Activated CD4-positive, CD25-positive, alpha-beta regulatory T cell treated with anti-CD3 and anti-CD28 coated beads, Interleukin-2, amount 50 U/mL, for 24 hours (primary cell): ENCODE data around the gene TEX9.

ENCODE experiments used
- ATAC-seq, 2 donors: fragments of 150-1000 bp; cut with Tn5 transposase; one replicate each; pipeline ENCODE4 v1.10.0; 2021; ENCODE audit warnings: mild to moderate bottlenecking in 1 of 2, moderate library complexity in 1 of 2

Gene TEX9

DNA sequence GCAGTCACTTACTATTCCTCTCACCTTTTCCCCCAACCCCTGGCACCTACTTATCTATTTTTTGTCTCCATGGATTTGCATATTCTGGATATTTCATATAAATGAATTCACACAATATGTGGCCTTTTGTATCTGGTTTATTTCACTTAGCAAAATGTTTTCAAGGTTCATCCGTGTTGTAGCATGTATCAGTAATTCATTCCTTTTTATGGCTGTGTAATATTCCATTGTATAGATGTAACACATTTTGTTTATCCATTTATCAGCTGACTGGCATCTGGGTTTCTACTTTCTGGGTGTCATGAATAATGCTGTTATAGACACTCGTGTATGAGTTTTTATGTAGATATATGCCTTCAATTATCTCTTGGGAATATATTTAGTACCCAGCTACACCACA is 93.9 kb downstream of the TEX9 start:
- ATAC-seq = no peak

DNA sequence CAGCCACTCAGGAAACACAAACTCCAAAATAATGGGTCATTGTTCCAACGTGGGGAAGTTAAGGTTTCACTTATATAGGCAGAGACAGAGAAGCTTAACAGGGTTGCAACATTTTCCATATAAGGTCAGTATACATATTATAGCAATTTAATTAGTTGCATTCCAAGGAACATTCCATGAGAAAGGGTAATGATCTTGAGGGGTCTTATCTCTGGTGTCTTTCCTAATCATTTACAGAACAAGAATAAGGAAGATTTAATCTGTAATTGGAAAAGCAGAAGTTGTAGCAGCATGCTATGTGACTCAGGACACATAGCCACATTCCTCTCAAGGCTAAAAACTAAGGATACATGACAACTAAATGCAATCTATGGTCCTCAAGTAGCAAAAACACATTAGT is 94.8 kb downstream of the TEX9 start:
- ATAC-seq = no peak

DNA sequence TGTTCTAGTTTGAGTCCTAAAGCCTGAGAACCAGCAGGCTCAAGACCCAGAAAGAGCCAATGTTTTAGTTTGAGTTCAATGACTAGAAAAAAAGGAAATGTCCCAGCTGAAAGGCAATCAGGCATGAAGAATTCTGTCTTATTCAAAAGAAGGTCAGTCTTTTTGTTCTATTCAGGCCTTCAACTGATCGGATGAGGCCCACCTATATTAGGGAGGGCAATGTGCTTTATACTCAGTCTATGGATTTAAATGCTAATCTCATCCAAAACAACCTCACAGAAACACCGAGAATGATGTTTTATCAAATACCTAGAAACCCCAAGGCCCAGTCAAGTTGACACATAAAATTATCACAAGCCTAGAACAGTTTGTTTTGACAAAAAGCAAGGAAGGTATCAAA is 95.7 kb downstream of the TEX9 start:
- ATAC-seq = no peak

DNA sequence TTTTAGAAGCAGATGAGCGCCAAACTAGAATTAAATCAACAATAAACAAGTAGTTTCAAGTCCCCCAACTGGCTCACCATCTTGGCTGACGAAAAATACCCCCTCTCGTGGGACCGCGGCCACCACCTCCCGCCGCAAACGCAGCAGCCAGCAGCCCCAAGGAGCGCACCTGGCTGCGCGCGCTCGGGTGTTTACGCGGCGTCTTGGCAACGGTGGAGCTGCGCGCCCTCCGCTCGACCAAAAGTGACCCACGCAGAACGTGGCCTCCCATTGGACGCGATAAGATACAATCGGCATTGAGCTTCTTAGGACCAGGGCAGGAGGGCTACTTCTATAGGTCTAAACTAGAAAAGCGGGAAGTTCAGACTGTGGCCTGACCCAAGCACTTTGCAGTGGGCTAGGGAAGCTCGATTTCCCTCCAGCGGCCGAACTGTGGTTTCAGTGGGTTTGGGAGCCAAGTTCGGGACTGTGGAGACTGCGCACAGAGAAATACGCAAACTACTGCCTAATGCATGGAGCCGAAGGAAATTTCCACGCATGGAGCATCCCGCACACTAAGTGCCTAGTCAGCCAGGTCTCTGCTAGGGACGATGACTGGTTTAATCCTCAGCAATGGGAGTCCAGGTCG is 99.8 kb downstream of the TEX9 start, which contains the start of gene MNS1:
Gene MNS1 (minus strand): TSS at position 245 of the 628 bp plus-strand sequence. CDS start 165 bp downstream, at position 80.
- peak; percentile 90 to 91 for ATAC-seq

DNA sequence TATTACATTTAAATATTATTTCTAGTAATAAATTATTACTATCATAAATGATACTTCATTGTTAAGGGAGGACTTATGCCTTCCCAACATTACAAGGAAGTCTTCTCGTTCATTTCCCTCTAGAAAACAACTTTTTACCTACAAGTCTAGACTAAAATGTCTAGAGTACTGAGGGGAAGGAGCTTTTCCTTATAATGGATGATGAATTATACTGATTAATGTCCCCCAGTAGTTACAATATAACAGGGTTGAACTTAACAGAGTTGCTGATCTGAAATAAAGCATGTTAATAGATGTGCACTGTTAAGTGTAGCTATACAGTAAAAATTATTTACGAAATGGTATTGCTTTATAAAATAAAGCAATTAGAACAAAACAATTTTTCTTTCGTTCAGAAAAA is 102.4 kb downstream of the TEX9 start:
- ATAC-seq = no peak

DNA sequence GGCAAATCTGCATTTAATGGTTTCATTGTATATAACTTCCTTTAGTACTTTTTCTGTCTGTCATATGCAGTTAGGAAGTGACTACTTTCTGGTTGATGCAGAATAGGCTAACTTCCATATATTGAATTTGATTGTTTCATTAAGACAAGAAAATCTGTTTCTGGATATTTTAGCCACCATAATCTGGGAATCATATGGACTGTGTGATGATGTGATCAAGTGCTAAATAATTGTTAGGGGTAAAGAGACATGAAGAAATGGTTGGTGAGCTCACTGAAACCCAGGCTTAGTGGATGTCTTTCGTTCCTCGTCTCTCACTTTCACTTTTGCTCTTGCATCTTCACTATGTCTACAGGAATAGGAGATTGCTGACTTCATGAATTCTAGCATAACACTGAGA is 103.2 kb downstream of the TEX9 start:
- peak; percentile 47 to 57 for ATAC-seq

DNA sequence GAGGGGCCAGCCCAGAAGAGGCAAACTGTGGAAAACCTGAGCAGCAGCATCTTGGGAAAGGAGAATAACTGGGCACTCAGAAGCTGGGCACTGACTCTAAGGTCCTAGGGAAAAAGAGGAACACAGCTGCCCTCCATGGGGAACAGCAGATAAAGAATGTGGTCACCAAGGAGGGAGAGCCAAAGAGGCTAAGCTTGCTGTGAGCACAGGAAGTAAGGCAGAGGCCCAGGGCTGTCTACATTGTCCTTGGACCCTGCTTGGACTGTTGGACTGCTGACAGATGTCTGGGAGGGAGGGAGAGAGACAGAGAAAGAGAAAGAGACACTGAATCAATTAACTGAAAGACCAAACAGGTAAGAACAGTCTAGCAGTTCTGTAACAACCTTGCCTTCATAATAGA is 104.3 kb downstream of the TEX9 start:
- no peak for ATAC-seq

DNA sequence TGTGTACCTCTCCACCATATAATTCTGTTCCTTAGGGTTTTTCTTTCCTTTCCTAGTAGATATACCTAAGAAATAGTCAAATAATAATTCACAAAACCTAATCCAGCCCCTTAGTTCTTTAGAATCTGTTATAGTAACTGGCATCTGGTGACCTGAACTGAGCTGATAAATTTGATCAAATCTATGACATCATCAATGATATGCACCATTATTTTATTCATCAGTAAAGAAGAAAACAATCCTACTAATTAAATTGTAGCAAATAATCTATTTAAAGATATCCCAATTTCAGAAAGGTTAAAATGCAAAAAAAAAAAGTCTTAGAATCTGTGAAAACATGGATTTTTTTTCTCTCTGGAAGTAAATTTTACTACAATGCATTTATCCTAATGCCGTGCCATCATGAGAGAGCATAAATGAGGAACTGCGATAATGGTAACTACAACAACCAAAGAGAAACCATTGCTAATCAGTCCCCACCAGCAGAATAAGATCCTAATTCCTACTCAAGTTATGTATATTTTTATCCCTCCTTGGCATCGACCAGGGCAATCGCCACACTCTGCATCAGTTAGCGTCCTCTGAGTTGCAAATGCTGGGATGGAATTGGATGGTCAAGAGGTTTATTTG is 106.3 kb downstream of the TEX9 start:
- ATAC-seq = no peak

DNA sequence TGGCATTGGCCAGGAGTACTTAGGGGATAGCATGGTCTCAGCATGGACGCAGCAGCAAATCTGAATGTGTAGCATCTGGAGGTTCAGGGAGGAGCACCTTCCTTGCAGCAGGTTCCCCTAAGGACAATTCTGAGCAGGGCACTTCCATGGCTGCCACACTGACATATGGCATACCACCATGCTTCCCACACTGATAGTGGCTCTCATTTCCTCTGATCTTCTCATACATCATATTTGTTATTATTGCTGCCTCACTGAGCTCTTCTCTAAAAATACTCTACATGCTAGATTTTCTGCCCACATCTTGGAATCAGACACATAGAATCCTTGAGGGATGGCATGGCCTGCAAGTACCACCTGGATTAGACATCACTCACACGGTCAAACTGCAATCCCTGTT is 107.1 kb downstream of the TEX9 start:
- ATAC-seq = no peak

DNA sequence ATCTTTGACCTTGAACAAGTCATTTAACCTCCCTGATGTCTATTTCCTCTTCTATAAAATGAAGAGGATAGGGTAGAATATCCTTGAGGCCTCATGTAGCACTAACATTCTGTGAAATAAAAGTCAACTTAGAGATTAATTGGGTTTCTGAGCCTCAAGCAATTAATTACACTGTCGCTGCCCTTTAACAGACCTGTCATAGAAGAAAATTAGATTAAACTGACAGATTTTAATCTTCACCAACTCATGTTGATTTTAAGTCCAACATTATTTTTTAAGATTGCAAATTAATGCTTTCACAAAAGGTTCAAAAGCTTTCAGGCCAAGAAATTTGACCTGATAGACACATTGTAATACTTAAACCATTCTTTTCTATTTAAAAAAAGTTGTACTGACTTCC is 107.8 kb downstream of the TEX9 start:
- no peak for ATAC-seq

DNA sequence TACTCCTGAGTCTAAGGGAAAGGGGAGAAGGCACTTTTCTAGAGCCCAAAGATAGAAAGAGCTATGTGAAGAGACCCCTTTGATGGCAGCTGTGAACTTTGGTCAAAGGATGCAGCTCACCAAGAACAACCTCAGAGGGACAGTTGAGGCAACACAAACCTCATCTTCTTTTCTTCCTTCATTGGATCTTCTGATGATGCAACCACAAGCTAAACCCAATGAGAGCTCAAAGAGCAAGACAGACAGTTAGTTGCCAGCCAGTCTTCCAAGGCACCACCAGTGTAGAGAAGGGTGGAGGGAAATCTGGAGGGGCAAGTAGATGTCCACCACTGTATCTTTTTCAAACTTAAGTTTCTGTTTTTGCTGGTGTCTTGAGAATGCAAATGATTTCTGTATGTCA is 110.1 kb downstream of the TEX9 start:
- ATAC-seq = no peak
